GM19238 (cell line): ENCODE results near the gene CYP4A22.
A peak's percentile ranks its signal among the peaks of the same experiment; 100 is the strongest.
"Not testable (repeated sequence)": the region's sequence is repeated elsewhere in the genome, so short reads cannot be mapped to it uniquely, and the experiment has no call there.

Experiments used
- DNase-seq: peaks from one replicate; pipeline ENCODE4 v3.0.0; 2011; ENCODE audit warnings: low spot score; ENCODE audit not compliant: insufficient read length

Gene CYP4A22

DNA sequence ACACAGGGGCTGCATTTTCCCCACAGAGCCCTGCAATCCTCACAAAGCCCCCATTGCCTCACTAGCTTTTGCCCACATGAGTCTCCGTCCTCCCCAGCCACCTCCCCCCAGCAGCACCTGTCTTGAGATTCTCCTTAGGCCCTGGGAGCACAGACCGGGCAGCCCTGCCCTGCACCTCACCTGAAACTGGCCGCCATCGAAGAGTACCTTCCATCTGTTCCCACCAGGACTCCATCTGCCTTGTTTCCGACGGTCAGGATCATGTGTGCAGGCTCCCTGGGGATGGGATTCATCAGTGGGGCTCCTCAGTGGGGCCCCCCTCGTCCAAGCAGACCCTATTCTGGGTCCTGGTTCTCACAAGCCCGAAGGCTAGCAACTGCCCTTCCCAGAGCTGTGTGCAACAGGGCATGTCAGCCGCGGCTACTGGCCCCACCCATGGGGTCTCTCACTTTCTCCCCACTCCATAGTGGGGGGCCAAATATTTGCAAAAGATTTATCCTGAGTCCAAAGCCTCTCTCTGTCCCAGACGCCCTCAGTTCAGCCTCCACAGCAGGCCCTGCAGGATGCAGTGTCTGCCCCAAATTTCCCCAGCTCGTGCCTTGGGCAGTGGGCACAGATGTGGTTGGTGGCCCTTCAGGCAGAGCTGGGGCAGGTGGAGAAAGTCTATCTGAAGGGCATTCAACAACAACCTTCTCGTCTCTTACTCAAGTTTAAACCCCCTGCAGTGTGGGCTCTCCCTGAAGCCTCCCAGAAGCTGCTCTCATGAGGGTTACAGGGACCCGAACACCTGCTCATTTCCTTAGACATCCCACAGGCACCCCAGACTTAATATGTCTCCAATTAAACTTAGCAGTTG, 47.8 kb downstream of the CYP4A22 start:
- no peak for DNase-seq

DNA sequence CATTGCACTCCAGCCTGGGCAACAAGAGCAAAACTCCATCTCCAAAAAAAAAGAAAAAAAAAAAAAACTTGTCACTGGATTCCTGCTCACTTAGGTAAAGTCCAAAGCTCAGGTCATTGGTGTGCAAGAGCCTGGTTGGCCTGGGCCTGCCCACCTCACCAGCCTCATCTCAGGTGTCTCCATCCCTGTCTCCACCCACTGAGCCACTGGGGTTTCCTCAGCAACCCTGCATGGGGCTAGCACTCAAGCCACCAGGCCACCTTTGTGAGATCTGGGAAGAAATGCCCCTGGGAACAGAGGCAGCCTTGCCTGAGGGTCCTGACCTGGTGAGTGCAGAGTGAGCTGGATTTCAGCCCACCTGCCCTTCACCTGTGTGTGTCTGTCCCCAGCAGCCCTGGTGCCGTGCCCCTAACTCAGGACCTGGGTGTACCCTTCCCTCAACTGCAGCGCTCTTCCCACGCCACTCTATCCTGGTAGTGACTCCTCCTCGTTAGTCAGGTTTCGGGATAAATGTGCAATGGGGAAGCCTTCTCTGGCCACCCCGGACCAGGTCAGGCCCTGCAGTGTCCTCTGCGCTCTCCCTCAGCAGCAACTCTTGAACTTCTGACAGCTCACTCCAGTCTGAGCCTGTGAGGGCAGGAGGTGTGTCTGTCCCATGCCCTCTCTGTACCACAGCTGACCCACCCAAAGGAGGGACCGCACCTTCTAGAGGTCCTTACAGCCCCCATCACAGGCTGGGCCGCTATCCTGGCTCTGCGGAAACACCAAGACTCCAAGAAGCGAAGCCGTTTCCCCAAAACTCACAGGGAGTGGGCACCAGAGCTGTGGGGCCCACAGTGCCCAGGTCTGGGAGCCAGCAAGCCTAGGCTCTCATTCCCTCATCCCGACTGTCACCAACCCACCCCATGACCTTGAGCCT, 49.3 kb downstream of the CYP4A22 start:
- DNase-seq, result no peak

DNA sequence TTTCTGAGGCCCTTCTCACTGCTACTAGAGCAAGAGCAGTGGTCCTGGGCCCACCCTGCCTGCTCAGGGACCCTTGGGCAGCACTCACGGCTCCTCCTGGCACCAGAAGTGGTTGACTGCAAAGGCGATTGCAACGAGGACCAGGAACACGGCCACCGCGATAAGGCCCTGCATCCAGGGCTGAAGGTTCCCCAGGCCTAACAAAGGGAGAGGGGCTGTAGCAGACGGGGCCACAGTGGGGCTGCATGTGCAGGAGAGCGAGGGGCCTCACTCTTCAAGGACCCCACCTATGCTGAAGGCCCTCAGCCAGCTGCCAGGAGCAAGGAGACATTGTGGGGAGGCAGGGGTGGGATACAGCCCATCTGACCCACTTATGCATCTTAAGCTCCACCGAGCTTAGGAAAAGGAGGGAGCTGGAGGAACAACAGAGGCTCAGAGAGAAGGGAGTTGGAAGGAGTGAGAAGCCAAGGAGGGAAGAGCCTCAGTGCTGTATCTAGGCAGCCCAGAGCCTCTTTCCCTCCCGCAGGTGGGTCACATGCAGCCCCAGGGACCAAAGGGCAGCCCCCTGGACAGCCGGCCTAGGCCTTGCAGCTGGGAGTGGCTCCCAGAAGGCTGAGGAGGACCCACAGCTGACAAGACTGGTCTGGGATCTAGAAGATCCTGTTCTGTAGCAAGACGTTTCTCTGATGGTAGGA, 50.1 kb downstream of the CYP4A22 start:
- DNase-seq, result no peak

DNA sequence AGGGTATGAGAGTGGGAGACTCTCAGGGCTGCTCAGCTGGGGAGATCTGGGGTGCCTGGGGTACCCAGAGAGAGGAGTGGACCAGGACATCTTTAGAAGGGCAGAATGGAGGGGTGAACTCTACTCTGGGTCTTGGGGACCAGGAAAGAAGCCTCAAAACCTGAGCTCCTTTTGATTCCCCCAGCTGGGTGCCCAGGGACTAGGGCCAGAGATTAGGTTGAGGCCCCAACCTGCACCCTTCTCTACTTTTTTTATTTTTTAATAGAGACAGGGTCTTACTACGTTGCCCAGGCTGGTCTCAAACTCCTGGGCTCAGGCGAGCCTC, 50.6 kb downstream of the CYP4A22 start:
- DNase-seq, result no peak

DNA sequence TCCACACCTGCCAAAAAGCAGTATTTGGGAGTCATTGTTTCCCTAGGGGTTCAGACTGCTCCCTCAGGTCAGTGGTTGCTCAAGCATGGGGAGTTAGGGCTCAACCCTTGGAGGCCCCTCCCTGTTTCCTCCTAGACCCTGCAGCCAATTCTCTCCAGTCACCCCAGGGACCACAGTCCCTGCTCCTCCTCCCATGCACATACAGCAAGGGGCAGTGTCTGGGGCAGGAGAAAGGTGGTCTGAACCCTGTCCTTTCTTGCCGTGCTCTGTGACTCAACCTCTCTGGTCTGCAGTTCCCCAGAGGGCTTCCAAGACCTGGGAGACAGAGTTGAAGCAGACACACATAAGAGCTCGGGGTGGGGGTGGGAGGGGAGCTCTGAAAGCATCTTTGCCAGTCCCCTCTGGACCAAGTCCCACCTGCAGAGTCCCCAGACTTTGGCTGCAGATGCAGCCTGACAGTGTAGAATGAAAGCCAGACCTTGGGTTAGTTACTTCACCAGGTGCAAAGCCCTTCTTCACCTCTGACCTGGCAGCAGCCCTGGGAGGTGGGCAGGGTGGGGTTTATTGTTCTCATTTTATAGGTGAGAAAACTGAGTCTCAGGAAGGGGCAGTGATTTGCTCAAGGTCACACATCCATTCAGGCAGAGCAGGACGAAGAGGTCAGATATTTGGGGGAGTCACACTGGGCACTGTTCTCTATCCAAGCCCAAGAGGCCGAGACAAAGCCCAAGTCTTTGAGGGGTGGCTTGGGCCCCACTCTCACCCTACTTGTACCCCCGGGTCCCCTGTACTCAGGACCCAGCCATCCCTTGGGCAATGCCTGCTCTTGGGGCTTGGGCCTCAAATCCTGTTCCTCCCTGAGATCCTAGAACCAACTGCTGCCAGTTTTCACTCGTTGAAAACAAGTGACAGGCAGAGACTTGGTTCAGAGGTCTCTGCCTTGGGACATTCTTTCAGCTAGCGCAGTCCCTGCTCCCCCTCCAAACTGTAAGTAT, 51.8 kb downstream of the CYP4A22 start:
- DNase-seq, result no peak

DNA sequence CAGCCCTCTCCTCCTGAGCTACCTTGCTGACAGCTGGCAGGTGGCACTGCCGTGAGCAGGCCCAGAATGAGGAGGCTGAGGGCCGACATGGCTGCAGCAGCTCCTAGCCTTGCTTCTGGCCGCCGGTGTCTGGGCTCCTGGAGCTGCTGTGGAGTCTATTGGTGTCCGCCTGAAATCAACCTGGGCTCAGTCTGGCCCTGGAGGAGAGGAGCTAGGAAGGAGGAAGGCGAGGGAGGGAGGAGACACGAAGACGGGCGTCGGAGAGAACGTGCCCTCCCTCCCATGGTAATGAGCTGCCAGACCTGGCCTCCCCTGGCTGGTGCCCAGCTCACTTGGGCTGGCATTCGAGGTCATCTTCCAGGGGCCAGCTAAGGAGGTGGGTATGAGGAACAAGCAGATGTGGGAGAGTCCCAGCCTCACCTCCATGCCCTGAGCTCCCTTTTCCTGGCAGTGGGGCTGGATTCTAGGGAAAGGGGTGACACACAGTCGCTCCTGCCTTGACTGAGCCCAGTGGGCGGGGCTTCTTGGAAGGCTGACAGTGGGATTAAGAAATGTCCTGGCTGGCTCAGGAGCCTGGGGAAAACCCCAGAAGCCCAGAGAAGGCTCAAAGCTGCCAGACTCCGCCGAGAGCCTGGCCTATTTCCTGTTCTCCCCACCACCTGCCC, 52.7 kb downstream of the CYP4A22 start, which contains the start of gene PDZK1IP1:
PDZK1IP1 (minus strand) TSS at position 193 of the 665 bp plus-strand sequence; CDS start at position 89, 104 bp downstream.
- no peak for DNase-seq

DNA sequence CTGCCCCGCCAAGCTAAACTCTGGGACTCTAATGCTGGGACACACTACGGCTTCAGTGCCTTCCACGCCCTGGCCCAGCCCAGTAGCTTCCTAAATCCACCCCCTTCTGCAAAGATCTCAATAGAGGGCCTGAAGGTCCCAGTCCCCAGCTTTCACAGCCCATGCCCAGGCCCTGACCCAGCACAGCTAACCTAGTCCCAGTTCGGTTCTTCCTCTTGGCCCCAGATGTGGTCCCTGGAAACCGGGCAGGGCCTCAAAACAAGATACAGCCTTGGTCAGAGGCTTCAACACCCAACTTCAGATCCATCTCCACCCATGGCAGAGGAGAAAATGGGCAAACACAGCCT, 53.2 kb downstream of the CYP4A22 start:
- DNase-seq, result no peak

DNA sequence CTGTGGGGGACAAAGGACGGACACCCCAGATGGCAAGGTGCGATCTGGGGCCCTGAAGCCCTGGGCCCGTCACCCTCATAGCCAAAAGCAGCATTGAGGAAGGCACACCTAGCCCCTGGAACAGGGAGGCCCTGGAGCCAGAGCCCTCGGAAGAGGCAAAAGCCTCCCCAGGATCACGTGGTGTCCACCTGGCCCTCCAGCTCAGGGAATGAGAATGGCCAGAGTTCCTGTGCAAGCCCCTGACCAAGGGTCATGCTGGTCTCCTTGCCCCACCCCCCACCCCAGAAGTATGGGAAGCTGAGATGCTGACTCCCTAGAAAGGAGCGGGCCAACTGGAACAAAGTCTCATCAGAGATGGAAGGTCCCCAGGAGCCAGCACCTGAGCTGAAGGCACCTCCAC, 53.6 kb downstream of the CYP4A22 start:
- DNase-seq, result no peak

DNA sequence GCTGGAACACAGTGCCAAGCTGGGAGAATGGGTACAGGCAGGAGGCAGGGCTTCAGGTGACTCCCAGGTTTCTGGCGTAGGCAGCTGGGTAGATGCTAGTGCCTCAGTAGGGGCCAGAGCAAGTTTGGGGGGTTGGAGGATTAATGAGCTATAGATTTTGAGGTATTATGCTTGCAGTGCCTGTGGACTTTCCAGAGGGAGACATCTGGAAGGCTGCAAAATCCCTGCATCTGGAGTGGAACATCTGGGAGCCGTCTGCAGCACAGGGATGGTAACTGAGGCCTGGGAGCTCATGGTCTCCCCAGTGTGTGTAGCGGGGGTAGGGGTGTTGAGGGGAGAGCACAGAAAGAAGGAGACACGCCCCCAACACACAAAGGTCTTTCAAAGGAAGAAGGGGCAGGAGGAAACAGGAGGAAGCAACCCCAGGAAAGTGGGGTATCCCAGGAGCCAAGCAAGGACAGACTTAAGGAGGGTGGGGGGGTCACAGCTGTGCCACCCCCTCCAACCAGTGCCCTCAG, 54.8 kb downstream of the CYP4A22 start:
- DNase-seq, result no peak

DNA sequence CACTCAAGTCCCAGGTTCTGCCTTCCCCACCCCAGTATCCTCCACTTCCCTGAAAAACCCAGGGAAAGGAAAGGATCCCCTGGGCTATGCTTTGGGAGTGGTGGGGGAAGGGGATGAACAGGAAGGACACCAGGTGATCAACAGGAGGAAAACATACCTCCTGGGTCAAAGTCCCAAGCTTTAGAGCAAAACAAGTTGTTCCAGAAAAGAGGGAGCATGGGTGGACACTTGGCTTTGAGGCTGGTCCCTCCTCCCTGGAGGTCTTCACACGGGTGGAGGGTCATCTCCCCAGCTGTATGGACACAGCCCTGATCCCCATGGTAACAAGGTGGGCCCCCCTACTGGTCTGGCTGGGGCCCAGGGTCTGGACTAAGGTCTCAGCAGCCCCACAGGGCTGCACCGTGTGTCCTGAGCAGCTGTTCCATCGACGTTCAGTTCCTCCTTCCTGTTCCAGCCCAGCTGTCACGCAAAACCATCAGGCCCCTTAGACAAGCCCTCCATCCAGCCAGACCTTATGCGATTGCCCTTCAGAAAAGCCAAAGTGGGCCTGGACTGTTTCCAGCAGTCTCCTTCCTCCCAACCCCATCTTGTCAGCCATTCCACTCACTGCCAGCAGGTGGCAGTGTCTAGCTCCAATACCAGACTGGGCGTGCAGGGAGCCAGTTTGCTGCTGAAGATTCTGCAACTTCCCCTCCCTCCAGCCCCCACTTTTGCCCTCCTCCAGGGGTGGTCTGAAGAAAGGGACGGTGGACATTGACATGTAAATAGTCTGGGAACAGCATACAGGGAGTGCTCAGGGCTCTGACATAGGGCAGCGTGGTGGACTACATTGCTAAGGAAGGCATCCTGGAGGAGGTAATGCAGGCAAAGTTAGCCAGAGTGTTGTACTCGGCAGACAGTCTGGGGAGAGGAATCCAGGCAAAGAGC, 55.5 kb downstream of the CYP4A22 start:
- DNase-seq, result peak; percentile 62

DNA sequence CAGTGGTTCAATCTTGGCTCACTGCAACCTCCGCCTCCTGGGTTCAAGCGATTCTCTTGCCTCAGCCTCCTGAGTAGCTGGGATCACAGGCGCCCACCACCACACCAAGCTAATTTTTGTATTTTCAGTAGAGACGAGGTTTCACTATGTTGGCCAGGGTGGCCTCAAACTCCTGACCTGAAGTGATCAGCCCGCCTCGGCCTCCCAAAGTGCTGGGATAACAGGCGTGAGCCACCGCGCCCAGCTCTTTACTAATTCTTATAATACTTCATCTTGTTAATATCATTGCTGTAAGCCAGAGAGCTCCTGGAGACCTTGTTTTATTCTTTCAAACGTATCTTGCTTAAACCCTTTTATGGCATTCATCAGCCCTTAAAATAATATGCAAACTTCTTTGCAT, 56.3 kb downstream of the CYP4A22 start:
- not testable (repeated sequence) for DNase-seq

DNA sequence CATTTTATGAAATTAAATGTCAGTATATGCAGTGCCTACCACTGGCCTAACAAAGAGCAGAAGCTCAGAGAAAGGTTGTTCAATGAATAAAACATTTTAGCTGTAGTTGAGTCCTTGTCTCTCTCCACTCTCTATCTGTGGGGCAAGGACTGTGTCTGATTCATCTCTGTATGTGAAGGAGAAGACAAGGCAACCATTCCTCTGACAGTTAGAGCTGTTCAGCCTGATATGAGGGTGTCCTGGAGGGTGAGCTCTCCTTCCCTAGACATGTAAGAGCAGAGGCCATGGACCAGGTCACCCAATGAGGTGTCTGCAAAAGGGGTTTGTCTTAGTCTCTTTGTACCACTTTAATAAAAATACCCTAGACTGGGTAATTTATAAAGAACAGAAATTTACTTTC, 57.1 kb downstream of the CYP4A22 start:
- no peak for DNase-seq

DNA sequence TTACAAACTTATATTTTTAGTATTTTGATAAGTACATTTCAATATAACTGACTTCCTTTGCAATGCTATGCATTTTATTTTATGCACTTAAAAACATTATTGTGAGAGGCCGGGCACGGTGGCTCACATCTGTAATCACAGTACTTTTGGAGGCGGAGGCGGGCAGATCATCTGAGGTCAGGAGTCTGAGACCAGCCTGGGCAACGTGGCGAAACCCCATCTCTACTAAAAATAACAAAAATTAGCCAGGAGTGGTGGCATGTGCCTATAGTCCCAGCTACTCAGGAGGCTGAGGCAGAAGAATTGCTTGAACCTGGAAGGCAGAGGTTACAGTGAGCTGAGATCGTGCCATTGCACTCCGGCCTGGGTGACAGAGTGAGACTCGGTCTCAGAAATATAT, 58.7 kb downstream of the CYP4A22 start:
- DNase-seq, result not testable (repeated sequence)

DNA sequence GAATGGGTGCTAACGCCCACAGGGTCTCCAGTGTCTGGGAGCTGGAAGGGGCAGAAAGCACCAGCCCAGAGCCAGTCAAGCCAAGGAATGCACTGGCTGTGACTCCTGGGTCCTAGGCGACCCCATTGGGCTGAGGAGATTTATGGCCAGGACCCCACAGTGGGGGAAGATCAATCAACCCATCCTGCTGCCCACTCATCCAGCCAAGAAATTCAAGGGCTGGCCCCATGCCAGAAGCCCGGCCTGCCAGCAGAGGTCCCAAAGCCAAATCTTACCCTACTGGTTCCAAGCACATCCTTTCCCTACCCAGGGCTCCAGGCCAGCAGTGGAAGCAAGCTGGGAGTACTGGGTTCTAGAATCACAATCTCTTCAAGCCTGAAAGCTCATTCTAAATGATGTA, 59.4 kb downstream of the CYP4A22 start:
- DNase-seq, result no peak

DNA sequence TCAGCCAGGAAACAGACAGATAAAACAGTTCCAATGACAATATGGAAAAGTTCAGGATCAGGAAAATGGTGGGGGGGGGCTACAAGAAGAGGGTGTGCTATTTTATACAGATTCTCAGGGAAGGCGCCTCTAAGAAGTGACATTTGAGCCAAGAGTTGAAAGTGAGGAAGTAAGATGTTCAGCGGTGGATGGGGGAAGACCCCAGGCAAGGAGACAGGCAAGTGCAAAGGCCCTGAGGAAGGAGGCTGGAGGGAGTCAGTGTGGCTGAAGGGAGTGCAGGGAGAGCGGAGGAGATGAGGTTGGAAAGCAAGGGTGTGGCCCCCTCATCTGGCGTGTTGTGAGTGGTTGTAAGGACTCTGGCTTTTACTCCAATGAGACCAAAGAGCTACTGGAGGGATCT, 61.0 kb downstream of the CYP4A22 start:
- DNase-seq, result no peak
